GM23338 (cell line): ENCODE measurements around the gene WTIP. TPM values are rescaled to one million over a fixed set of nuclear protein-coding genes. Genes with fewer than 3 reads are reported as not detected.

Experiments
- ATAC-seq: fragments of 200-7000 bp; cut with Tn5 transposase; 3 replicates; pipeline ENCODE4 v1.9.1; 2020
- DNase-seq: peaks from one replicate; pipeline ENCODE4 v3.0.0-alpha.2; 2015; ENCODE audit warnings: low spot score
- H2AFZ ChIP-seq: fragments of 200-600 bp; sonication (generic); 2 replicates; pipeline ENCODE4 v1.8.0; 2016; ENCODE audit warnings: antibody characterized with exemption, mild to moderate bottlenecking, moderate library complexity
- H3F3A ChIP-seq: fragments of 200-600 bp; sonication (generic); replicated peaks from 2 replicates; pipeline ENCODE4 v1.8.0; 2017; ENCODE audit warnings: antibody characterized with exemption, mixed run types, low read depth
- H3K27ac ChIP-seq: fragments of 200-600 bp; sonication (generic); 2 replicates; pipeline ENCODE4 v1.6.1; 2016; ENCODE audit warnings: low read depth
- H3K27me3 ChIP-seq: fragments of 200-600 bp; sonication (generic); 2 replicates; pipeline ENCODE4 v1.8.0; 2016; ENCODE audit warnings: mild to moderate bottlenecking, mixed run types, moderate library complexity; ENCODE audit not compliant: insufficient read depth
- H3K36me3 ChIP-seq: fragments of 200-600 bp; sonication (generic); 2 replicates; pipeline ENCODE4 v1.8.0; 2016; ENCODE audit warnings: mild to moderate bottlenecking; ENCODE audit not compliant: insufficient read depth
- H3K4me1 ChIP-seq: fragments of 200-600 bp; sonication (generic); 2 replicates; pipeline ENCODE4 v1.8.0; 2016; ENCODE audit warnings: mild to moderate bottlenecking, moderate library complexity; ENCODE audit not compliant: insufficient read depth
- H3K4me2 ChIP-seq: fragments of 200-600 bp; sonication (generic); 2 replicates; pipeline ENCODE4 v1.7.1; 2017; ENCODE audit warnings: mixed run types
- H3K4me3 ChIP-seq: fragments of 200-600 bp; sonication (generic); 2 replicates; pipeline ENCODE4 v1.6.1; 2016; ENCODE audit warnings: mixed run types
- H3K79me2 ChIP-seq: fragments of 200-600 bp; sonication (generic); replicated peaks from 2 replicates; pipeline ENCODE4 v1.8.0; 2017; ENCODE audit warnings: mild to moderate bottlenecking; ENCODE audit not compliant: insufficient read depth
- H3K9me2 ChIP-seq: fragments of 200-600 bp; sonication (generic); 2 replicates; pipeline ENCODE4 v1.8.0; 2017; ENCODE audit not compliant: insufficient read depth
- H4K20me1 ChIP-seq: fragments of 200-600 bp; sonication (generic); replicated peaks from 2 replicates; pipeline ENCODE4 v1.8.0; 2017; ENCODE audit warnings: mild to moderate bottlenecking; ENCODE audit not compliant: insufficient read depth
- H3K27ac Mint-ChIP-seq: 2 replicates; pipeline ENCODE4 v1.8.0; 2020; ENCODE audit warnings: inconsistent platforms, mild to moderate bottlenecking, moderate library complexity, mixed read lengths
- H3K27me3 Mint-ChIP-seq: 3 replicates; pipeline ENCODE4 v1.8.0; 2022; ENCODE audit warnings: low read depth, mild to moderate bottlenecking, moderate library complexity, mixed read lengths, inconsistent platforms; ENCODE audit not compliant: insufficient read depth, poor library complexity
- H3K36me3 Mint-ChIP-seq: 3 replicates; pipeline ENCODE4 v1.8.0; 2021; ENCODE audit warnings: low read depth, mild to moderate bottlenecking, inconsistent platforms, moderate library complexity, mixed read lengths
- H3K4me1 Mint-ChIP-seq: 3 replicates; pipeline ENCODE4 v1.8.0; 2020; ENCODE audit warnings: mild to moderate bottlenecking, inconsistent platforms, mixed read lengths
- H3K4me3 Mint-ChIP-seq: 3 replicates; pipeline ENCODE4 v1.8.0; 2021; ENCODE audit warnings: moderate library complexity, mild to moderate bottlenecking, inconsistent platforms, mixed read lengths
- H3K9me3 Mint-ChIP-seq: 3 replicates; pipeline ENCODE4 v1.8.0; 2020; ENCODE audit warnings: moderate library complexity, mild to moderate bottlenecking, inconsistent platforms, mixed read lengths
- CREB1 ChIP-seq: fragments of 250-450 bp; sonication (Bioruptor Pico); IDR thresholded peaks from 2 replicates; pipeline ENCODE4 v1.5.0; 2020; ENCODE audit warnings: low read depth, mild to moderate bottlenecking, moderate library complexity
- CTCF ChIP-seq, 2 experiments: fragments of 200-600 bp in 1 of 2; sonication (generic) in 1 of 2; conservative IDR thresholded peaks; 2 replicates each; pipeline versions ENCODE4 v1.5.1 to v1.6.1; 2016 to 2017; ENCODE audit warnings: antibody characterized with exemption in 2 of 2, low read depth in 2 of 2, mild to moderate bottlenecking in 2 of 2, moderate library complexity in 1 of 2
- ETS1 ChIP-seq: IDR thresholded peaks from 2 replicates; pipeline ENCODE4 v1.6.1; 2016; ENCODE audit warnings: antibody characterized with exemption
- EZH2 ChIP-seq: fragments of 200-600 bp; sonication (generic); IDR thresholded peaks from one replicate; pipeline ENCODE4 v1.8.0; 2017; ENCODE audit warnings: antibody characterized with exemption, mild to moderate bottlenecking, low read depth; ENCODE audit not compliant: unreplicated experiment
- EZH2phosphoT487 ChIP-seq: fragments of 200-600 bp; sonication (generic); IDR thresholded peaks from one replicate; pipeline ENCODE4 v1.8.1; 2018; ENCODE audit warnings: antibody characterized with exemption; ENCODE audit not compliant: unreplicated experiment
- JUNB ChIP-seq: IDR thresholded peaks from one replicate; pipeline ENCODE4 v1.6.1; 2016; ENCODE audit warnings: antibody characterized with exemption; ENCODE audit not compliant: unreplicated experiment
- NANOG ChIP-seq: IDR thresholded peaks from 2 replicates; pipeline ENCODE4 v1.6.1; 2016; ENCODE audit warnings: antibody characterized with exemption, borderline replicate concordance
- POLR2AphosphoS5 ChIP-seq: IDR thresholded peaks from 2 replicates; pipeline ENCODE4 v1.6.1; 2016; ENCODE audit warnings: antibody characterized with exemption, low read depth
- ZNF114 ChIP-seq: fragments of 250-450 bp; sonication (Bioruptor Pico); IDR thresholded peaks from 2 replicates; pipeline ENCODE4 v1.5.0; 2020; ENCODE audit warnings: mild to moderate bottlenecking, moderate library complexity
- ZNF331 ChIP-seq: fragments of 250-450 bp; sonication (Bioruptor Pico); IDR thresholded peaks from 2 replicates; pipeline ENCODE4 v1.5.0; 2020; ENCODE audit warnings: low read depth, mild to moderate bottlenecking, moderate library complexity
- ZNF462 ChIP-seq: fragments of 250-450 bp; sonication (Bioruptor Pico); IDR thresholded peaks from 2 replicates; pipeline ENCODE4 v1.5.0; 2020; ENCODE audit warnings: mild to moderate bottlenecking, moderate library complexity
- polyA plus RNA-seq: library from polyadenylated mRNA; unstranded; fragments of >200 nt; fragmentation: Nextera tagmentation; extraction: Ambion mirVana; gene quantifications from 2 replicates; pipeline ENCODE4 v1.2.1, GENCODE V29; 2016
- total RNA-seq: library from RNA; depleted of rRNA; stranded (reverse); fragments of >200 nt; shearing (Covaris generic); gene quantifications from 2 replicates; pipeline ENCODE4 v1.2.3, GENCODE V29; 2014

WTIP gene
- total and polyA plus RNA-seq, 2 experiments from 2014 or later: 0.47 to 8.9 TPM

GRCh38 chr19:34504273-34504808, 22.8 kb downstream of the WTIP start:
- DNase-seq: no peak
- H3K27ac Mint-ChIP-seq: no peak overlapping the region
- TF ChIP-seq CTCF (conservative IDR thresholded peaks at IDR 0.05; ENCODE audit: low read depth in 2 of 2): no peak
- no peak for TF ChIP-seq ZNF331 (CRISPR knock-in tag)
- no peak for TF ChIP-seq ETS1
- TF ChIP-seq POLR2AphosphoS5: no peak
- TF ChIP-seq ZNF462 (CRISPR knock-in tag): no peak
- TF ChIP-seq NANOG: no peak
- no peak for TF ChIP-seq ZNF114 (CRISPR knock-in tag)
- no peak for TF ChIP-seq CREB1 (CRISPR knock-in tag)
- no peak for TF ChIP-seq EZH2
- no peak for TF ChIP-seq EZH2phosphoT487
- no peak for TF ChIP-seq JUNB
- H3K27me3 ChIP-seq: peaks cover 16% of the 10 kb centered on the region
- H3K9me3 Mint-ChIP-seq: peaks cover 6% of the 10 kb centered on the region; the same call in 2 of the 3 replicates
- H3K27ac ChIP-seq: no peak overlapping the region
- no peaks in the 10 kb centered on the region for H3F3A ChIP-seq
- H3K4me2 ChIP-seq: no peak overlapping the region
- H3K9me2 ChIP-seq: no peaks in the 10 kb centered on the region
- no peaks in the 10 kb centered on the region for H3K36me3 ChIP-seq
- no peaks in the 10 kb centered on the region for H3K4me1 ChIP-seq
- no peak overlapping the region for H3K4me3 Mint-ChIP-seq
- peaks cover 3% of the 10 kb centered on the region; the same call in 1 of the 3 replicates for H3K36me3 Mint-ChIP-seq
- no peak overlapping the region for H2AFZ ChIP-seq
- H3K4me3 ChIP-seq: no peak overlapping the region
- no peaks in the 10 kb centered on the region; the same call in none of the 2 replicates for H4K20me1 ChIP-seq
- no peak for ATAC-seq
- H3K79me2 ChIP-seq: no peaks in the 10 kb centered on the region
- H3K4me1 Mint-ChIP-seq: peaks cover 11% of the 10 kb centered on the region
- H3K27me3 Mint-ChIP-seq: peaks cover 10% of the 10 kb centered on the region
